HEK293 (cell line): ENCODE data around the gene CDC25C.
A peak's percentile ranks its signal among the peaks of the same experiment; 100 is the strongest.

Experiments used
- CTCF ChIA-PET: fragments of 350-600 bp; formaldehyde crosslinking; extraction: SDS; loops from one replicate; lab custom pipeline; 2021; ENCODE audit warnings: antibody characterized with exemption; lab: Yijun Ruan, JAX
- POLR2A ChIA-PET: fragments of 300-600 bp; formaldehyde crosslinking; extraction: SDS; loops from one replicate; lab custom pipeline; 2020; ENCODE audit warnings: antibody characterized with exemption, inconsistent platforms; lab: Yijun Ruan, JAX
- H3K27ac ChIP-seq: fragments of 200-500 bp; sonication (Bioruptor generic); 2 replicates; pipeline ENCODE4 v1.5.1; 2014; ENCODE audit warnings: low read depth, low read length, control low read depth, inconsistent platforms; ENCODE audit errors: extremely low read depth
- H3K36me3 ChIP-seq, 2 experiments: fragments of 200-500 bp in 1 of 2; sonication (Bioruptor generic) in 1 of 2; 1 replicate in 1 of 2; 2 replicates in 1 of 2; pipeline ENCODE4 v1.5.1; 2014 to 2017; ENCODE audit warnings: inconsistent platforms in 2 of 2, low read length in 2 of 2; ENCODE audit not compliant: control insufficient read depth in 2 of 2, insufficient read depth in 1 of 2
- H3K4me1 ChIP-seq: fragments of 200-500 bp; sonication (Bioruptor generic); 2 replicates; pipeline ENCODE4 v1.5.1; 2014; ENCODE audit warnings: mild to moderate bottlenecking, low read length, inconsistent platforms; ENCODE audit not compliant: control insufficient read depth, insufficient read depth
- H3K4me3 ChIP-seq: 2 replicates; pipeline ENCODE4 v1.5.1; 2011; ENCODE audit warnings: low read depth, mild to moderate bottlenecking, control low read depth, low read length, moderate library complexity
- H3K9me3 ChIP-seq: fragments of 200-500 bp; sonication (Bioruptor generic); 2 replicates; pipeline ENCODE4 v1.5.1; 2014; ENCODE audit warnings: low read depth, low read length, inconsistent platforms; ENCODE audit not compliant: control insufficient read depth, insufficient read depth
- BCL11A ChIP-seq: fragments of 450-650 bp; formaldehyde crosslinking; IDR thresholded peaks from 2 replicates; pipeline ENCODE4 v1.5.1; 2016; ENCODE audit warnings: low read depth, missing biosample characterization, missing genetic modification characterization
- HOXD13 ChIP-seq: sonication (generic); formaldehyde crosslinking; IDR thresholded peaks from 2 replicates; pipeline ENCODE4 v1.8.0; 2022; ENCODE audit warnings: missing genetic modification reagents, borderline replicate concordance
- IKZF3 ChIP-seq: fragments of 450-650 bp; IDR thresholded peaks from 2 replicates; pipeline ENCODE4 v1.5.0; 2018; ENCODE audit warnings: missing biosample characterization, mild to moderate bottlenecking, missing genetic modification characterization, moderate library complexity
- PRDM1 ChIP-seq: fragments of 450-650 bp; formaldehyde crosslinking; IDR thresholded peaks from 2 replicates; pipeline ENCODE4; 2016; ENCODE audit warnings: missing biosample characterization, missing genetic modification characterization
- SP7 ChIP-seq: fragments of 450-650 bp; formaldehyde crosslinking; IDR thresholded peaks from 2 replicates; pipeline ENCODE4 v1.5.1; 2016; ENCODE audit warnings: missing biosample characterization, missing genetic modification characterization
- ZBTB17 ChIP-seq: fragments of 450-650 bp; formaldehyde crosslinking; IDR thresholded peaks from 2 replicates; pipeline ENCODE4 v1.5.1; 2016; ENCODE audit warnings: missing biosample characterization, missing genetic modification characterization
- ZBTB20 ChIP-seq: fragments of 450-650 bp; formaldehyde crosslinking; IDR thresholded peaks from 2 replicates; pipeline ENCODE4 v1.5.1; 2016; ENCODE audit warnings: missing biosample characterization, missing genetic modification characterization
- ZBTB7A ChIP-seq: fragments of 450-650 bp; formaldehyde crosslinking; IDR thresholded peaks from 2 replicates; pipeline ENCODE4 v1.5.1; 2016; ENCODE audit warnings: low read depth, missing biosample characterization, missing genetic modification characterization
- ZFP3 ChIP-seq: fragments of 450-650 bp; formaldehyde crosslinking; IDR thresholded peaks from 2 replicates; pipeline ENCODE4 v1.5.1; 2016; ENCODE audit warnings: low read depth, missing biosample characterization, missing genetic modification characterization
- ZNF155 ChIP-seq: fragments of 450-650 bp; formaldehyde crosslinking; IDR thresholded peaks from 2 replicates; pipeline ENCODE4 v1.5.1; 2016; ENCODE audit warnings: missing biosample characterization, missing genetic modification characterization
- ZNF16 ChIP-seq: fragments of 450-650 bp; formaldehyde crosslinking; IDR thresholded peaks from 2 replicates; pipeline ENCODE4 v1.5.1; 2016; ENCODE audit warnings: low read depth, missing biosample characterization, missing genetic modification characterization
- ZNF174 ChIP-seq: fragments of 450-650 bp; formaldehyde crosslinking; IDR thresholded peaks from 2 replicates; pipeline ENCODE4 v1.5.0; 2017; ENCODE audit warnings: missing biosample characterization, mild to moderate bottlenecking, missing genetic modification characterization
- ZNF184 ChIP-seq: fragments of 450-650 bp; IDR thresholded peaks from 2 replicates; pipeline ENCODE4 v1.5.1; 2018; ENCODE audit warnings: missing biosample characterization, mild to moderate bottlenecking, missing genetic modification characterization
- ZNF239 ChIP-seq: fragments of 450-650 bp; formaldehyde crosslinking; IDR thresholded peaks from 2 replicates; pipeline ENCODE4 v1.5.1; 2016; ENCODE audit warnings: missing biosample characterization, missing genetic modification characterization
- ZNF48 ChIP-seq: fragments of 450-650 bp; formaldehyde crosslinking; IDR thresholded peaks from 2 replicates; pipeline ENCODE4 v1.5.1; 2016; ENCODE audit warnings: missing biosample characterization, missing genetic modification characterization
- ZNF561 ChIP-seq: fragments of 450-650 bp; IDR thresholded peaks from 2 replicates; pipeline ENCODE4 v1.5.1; 2018; ENCODE audit warnings: missing biosample characterization, missing genetic modification characterization, borderline replicate concordance
- ZNF677 ChIP-seq: fragments of 450-650 bp; IDR thresholded peaks from 2 replicates; pipeline ENCODE4 v1.5.0; 2018; ENCODE audit warnings: missing biosample characterization, mild to moderate bottlenecking, missing genetic modification characterization, moderate library complexity
- ZNF747 ChIP-seq: fragments of 450-650 bp; formaldehyde crosslinking; IDR thresholded peaks from 2 replicates; pipeline ENCODE4 v1.5.1; 2016; ENCODE audit warnings: missing biosample characterization, missing genetic modification characterization
- ZNF76 ChIP-seq: fragments of 450-650 bp; formaldehyde crosslinking; IDR thresholded peaks from 2 replicates; pipeline ENCODE4; 2016; ENCODE audit warnings: low read depth, missing biosample characterization, missing genetic modification characterization, borderline replicate concordance
- ZXDB ChIP-seq: fragments of 450-650 bp; formaldehyde crosslinking; IDR thresholded peaks from 2 replicates; pipeline ENCODE4 v1.5.1; 2016; ENCODE audit warnings: missing biosample characterization, missing genetic modification characterization
- TF ChIP-seq, protein P1 (sequence below): fragments of 450-650 bp; formaldehyde crosslinking; IDR thresholded peaks from 2 replicates; pipeline ENCODE4 v1.5.1; 2016; ENCODE audit warnings: missing biosample characterization, missing genetic modification characterization
- TF ChIP-seq, protein P2 (sequence below): fragments of 450-650 bp; formaldehyde crosslinking; IDR thresholded peaks from 2 replicates; pipeline ENCODE4 v1.5.1; 2016; ENCODE audit warnings: missing biosample characterization, missing genetic modification characterization
- TF ChIP-seq, protein P3 (sequence below): fragments of 450-650 bp; formaldehyde crosslinking; IDR thresholded peaks from 2 replicates; pipeline ENCODE4 v1.5.1; 2016; ENCODE audit warnings: missing biosample characterization, missing genetic modification characterization
- TF ChIP-seq, protein P4 (sequence below): fragments of 450-650 bp; formaldehyde crosslinking; IDR thresholded peaks from 2 replicates; pipeline ENCODE4 v1.5.1; 2016; ENCODE audit warnings: missing biosample characterization, missing genetic modification characterization
- TF ChIP-seq, protein P5 (sequence below): fragments of 450-650 bp; formaldehyde crosslinking; IDR thresholded peaks from 2 replicates; pipeline ENCODE4 v1.5.1; 2016; ENCODE audit warnings: missing biosample characterization, missing genetic modification characterization
- TF ChIP-seq, protein P6 (sequence below): fragments of 450-650 bp; formaldehyde crosslinking; IDR thresholded peaks from 2 replicates; pipeline ENCODE4 v1.5.1; 2016; ENCODE audit warnings: missing biosample characterization, missing genetic modification characterization

Gene CDC25C

DNA sequence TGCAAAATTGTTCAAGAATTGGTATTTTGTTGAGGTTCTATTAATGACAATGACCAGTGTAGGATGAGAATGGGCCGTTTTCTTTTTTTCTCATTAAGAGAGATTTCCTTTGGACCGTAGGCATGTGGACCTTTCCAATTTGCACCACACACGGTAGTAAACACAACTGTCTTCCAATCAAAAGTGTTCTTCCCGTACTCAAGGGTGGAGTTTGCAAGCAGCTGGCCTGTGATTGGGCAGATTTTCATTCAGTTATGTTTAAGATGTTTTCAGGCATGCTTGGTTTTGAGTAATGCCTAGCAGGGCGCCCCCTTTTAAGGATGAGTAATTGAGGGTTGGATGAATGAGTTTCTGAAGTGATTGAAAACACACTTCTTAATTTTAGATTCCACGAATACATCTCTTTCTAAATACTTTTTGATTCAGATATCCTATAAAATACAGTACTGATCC, 23.3 kb upstream of the CDC25C start (continued):
- TF ChIP-seq, protein P1, sequence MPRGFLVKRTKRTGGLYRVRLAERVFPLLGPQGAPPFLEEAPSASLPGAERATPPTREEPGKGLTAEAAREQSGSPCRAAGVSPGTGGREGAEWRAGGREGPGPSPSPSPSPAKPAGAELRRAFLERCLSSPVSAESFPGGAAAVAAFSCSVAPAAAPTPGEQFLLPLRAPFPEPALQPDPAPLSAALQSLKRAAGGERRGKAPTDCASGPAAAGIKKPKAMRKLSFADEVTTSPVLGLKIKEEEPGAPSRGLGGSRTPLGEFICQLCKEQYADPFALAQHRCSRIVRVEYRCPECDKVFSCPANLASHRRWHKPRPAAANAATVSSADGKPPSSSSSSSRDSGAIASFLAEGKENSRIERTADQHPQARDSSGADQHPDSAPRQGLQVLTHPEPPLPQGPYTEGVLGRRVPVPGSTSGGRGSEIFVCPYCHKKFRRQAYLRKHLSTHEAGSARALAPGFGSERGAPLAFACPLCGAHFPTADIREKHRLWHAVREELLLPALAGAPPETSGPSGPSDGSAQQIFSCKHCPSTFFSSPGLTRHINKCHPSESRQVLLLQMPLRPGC (tag by site-specific recombination): peak; percentile 66
- TF ChIP-seq BCL11A (tag by site-specific recombination) (no peak), ZNF155 (no peak), IKZF3 (tag by site-specific recombination) (no peak), ZBTB17 (peak; percentile 85), SP7 (tag by site-specific recombination) (peak; percentile 68), ZNF184 (peak; percentile 76; the same call in 1 of the 2 replicates), PRDM1 (tag by site-specific recombination) (peak; percentile 15; the same call in 1 of the 2 replicates), HOXD13 (peak; percentile 92), ZNF747 (no peak), ZBTB7A (tag by site-specific recombination) (no peak), ZNF174 (tag by site-specific recombination) (no peak), ZNF76 (tag by site-specific recombination) (no peak), ZXDB (tag by site-specific recombination) (0 out of 2 replicates have a peak, but pooled peaks have one; percentile 23)
- TF ChIP-seq, protein P2, sequence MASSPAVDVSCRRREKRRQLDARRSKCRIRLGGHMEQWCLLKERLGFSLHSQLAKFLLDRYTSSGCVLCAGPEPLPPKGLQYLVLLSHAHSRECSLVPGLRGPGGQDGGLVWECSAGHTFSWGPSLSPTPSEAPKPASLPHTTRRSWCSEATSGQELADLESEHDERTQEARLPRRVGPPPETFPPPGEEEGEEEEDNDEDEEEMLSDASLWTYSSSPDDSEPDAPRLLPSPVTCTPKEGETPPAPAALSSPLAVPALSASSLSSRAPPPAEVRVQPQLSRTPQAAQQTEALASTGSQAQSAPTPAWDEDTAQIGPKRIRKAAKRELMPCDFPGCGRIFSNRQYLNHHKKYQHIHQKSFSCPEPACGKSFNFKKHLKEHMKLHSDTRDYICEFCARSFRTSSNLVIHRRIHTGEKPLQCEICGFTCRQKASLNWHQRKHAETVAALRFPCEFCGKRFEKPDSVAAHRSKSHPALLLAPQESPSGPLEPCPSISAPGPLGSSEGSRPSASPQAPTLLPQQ (tag by site-specific recombination): peak; percentile 28; the same call in 1 of the 2 replicates
- TF ChIP-seq, protein P3, sequence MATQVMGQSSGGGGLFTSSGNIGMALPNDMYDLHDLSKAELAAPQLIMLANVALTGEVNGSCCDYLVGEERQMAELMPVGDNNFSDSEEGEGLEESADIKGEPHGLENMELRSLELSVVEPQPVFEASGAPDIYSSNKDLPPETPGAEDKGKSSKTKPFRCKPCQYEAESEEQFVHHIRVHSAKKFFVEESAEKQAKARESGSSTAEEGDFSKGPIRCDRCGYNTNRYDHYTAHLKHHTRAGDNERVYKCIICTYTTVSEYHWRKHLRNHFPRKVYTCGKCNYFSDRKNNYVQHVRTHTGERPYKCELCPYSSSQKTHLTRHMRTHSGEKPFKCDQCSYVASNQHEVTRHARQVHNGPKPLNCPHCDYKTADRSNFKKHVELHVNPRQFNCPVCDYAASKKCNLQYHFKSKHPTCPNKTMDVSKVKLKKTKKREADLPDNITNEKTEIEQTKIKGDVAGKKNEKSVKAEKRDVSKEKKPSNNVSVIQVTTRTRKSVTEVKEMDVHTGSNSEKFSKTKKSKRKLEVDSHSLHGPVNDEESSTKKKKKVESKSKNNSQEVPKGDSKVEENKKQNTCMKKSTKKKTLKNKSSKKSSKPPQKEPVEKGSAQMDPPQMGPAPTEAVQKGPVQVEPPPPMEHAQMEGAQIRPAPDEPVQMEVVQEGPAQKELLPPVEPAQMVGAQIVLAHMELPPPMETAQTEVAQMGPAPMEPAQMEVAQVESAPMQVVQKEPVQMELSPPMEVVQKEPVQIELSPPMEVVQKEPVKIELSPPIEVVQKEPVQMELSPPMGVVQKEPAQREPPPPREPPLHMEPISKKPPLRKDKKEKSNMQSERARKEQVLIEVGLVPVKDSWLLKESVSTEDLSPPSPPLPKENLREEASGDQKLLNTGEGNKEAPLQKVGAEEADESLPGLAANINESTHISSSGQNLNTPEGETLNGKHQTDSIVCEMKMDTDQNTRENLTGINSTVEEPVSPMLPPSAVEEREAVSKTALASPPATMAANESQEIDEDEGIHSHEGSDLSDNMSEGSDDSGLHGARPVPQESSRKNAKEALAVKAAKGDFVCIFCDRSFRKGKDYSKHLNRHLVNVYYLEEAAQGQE (tag by site-specific recombination): no peak
- TF ChIP-seq, all 188 proteins: peak for 13

DNA sequence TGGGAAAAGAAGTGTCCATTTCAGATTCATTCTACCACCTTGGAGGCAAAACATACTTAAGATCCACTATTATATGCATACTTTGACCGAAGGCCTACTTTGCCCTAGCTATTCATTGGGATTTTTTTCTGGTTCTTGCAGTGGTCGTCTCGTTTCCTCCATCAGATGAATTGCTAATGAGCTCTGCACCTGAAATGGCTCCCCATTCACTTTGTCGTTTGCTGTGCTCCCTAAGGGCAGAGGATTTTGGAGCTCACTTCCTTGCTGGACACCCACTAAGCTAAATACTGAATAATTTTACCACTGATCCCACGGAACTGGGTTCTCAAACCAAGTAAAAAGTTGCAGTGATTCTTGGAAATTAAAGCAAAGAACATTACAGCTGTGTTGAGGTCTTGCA, 22.8 kb upstream of the CDC25C start:
- Histone ChIP-seq H3K9me3 (no peaks in the 10 kb centered on the region), H3K4me1 (peaks cover 18% of the 10 kb centered on the region), H3K36me3 (peaks cover 0 to 10% of the 10 kb centered on the region in 2 experiments; a peak in 2 of 3 replicates), H3K27ac (no peak overlapping the region), H3K4me3 (peak overlapping the region; percentile 83)
- ChIA-PET POLR2A (interaction anchor here (1.4 to 4.6 kb wide), 5 partner anchors 15 to 175 kb away, joined by 4 to 114 read pairs (median 21); partner anchors contain the start of genes CDC23, CDC25C, FAM53C and KIF20A), CTCF (interaction anchor here (0.6 to 7.0 kb wide), 17 partner anchors 10 to 460 kb away, joined by 3 to 273 read pairs (median 5); partner anchors contain the start of genes CDC25C, FAM53C and REEP2)
- no peak; the same call in 1 of the 2 replicates for TF ChIP-seq ZBTB20
- TF ChIP-seq, protein P4, sequence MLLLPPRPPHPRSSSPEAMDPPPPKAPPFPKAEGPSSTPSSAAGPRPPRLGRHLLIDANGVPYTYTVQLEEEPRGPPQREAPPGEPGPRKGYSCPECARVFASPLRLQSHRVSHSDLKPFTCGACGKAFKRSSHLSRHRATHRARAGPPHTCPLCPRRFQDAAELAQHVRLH (tag by site-specific recombination): no peak
- TF ChIP-seq, protein P5, sequence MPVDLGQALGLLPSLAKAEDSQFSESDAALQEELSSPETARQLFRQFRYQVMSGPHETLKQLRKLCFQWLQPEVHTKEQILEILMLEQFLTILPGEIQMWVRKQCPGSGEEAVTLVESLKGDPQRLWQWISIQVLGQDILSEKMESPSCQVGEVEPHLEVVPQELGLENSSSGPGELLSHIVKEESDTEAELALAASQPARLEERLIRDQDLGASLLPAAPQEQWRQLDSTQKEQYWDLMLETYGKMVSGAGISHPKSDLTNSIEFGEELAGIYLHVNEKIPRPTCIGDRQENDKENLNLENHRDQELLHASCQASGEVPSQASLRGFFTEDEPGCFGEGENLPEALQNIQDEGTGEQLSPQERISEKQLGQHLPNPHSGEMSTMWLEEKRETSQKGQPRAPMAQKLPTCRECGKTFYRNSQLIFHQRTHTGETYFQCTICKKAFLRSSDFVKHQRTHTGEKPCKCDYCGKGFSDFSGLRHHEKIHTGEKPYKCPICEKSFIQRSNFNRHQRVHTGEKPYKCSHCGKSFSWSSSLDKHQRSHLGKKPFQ (tag by site-specific recombination): no peak
- no peak for TF ChIP-seq ZNF239 (tag by site-specific recombination)
- no peak for TF ChIP-seq ZFP3 (tag by site-specific recombination)
- no peak for TF ChIP-seq ZNF48 (tag by site-specific recombination)
- TF ChIP-seq, protein P6, sequence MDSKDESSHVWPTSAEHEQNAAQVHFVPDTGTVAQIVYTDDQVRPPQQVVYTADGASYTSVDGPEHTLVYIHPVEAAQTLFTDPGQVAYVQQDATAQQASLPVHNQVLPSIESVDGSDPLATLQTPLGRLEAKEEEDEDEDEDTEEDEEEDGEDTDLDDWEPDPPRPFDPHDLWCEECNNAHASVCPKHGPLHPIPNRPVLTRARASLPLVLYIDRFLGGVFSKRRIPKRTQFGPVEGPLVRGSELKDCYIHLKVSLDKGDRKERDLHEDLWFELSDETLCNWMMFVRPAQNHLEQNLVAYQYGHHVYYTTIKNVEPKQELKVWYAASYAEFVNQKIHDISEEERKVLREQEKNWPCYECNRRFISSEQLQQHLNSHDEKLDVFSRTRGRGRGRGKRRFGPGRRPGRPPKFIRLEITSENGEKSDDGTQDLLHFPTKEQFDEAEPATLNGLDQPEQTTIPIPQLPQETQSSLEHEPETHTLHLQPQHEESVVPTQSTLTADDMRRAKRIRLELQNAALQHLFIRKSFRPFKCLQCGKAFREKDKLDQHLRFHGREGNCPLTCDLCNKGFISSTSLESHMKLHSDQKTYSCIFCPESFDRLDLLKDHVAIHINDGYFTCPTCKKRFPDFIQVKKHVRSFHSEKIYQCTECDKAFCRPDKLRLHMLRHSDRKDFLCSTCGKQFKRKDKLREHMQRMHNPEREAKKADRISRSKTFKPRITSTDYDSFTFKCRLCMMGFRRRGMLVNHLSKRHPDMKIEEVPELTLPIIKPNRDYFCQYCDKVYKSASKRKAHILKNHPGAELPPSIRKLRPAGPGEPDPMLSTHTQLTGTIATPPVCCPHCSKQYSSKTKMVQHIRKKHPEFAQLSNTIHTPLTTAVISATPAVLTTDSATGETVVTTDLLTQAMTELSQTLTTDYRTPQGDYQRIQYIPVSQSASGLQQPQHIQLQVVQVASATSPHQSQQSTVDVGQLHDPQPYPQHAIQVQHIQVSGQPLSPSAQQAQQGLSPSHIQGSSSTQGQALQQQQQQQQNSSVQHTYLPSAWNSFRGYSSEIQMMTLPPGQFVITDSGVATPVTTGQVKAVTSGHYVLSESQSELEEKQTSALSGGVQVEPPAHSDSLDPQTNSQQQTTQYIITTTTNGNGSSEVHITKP: no peak
- TF ChIP-seq ZNF677 (tag by site-specific recombination): no peak
- no peak for TF ChIP-seq ZNF561 (tag by site-specific recombination)
- no peak for TF ChIP-seq ZNF16 (tag by site-specific recombination)
- no peak for TF ChIP-seq SP7 (tag by site-specific recombination)
